PFSK-1 (cell line): Measurements from ENCODE around the gene TBC1D2.

Experiments
- POLR2AphosphoS5 ChIP-seq: IDR thresholded peaks from 2 replicates; pipeline ENCODE4 v1.6.1; 2012; ENCODE audit warnings: low read depth, mild to moderate bottlenecking, control low read depth, low read length, moderate library complexity
- TAF1 ChIP-seq: IDR thresholded peaks from 2 replicates; pipeline ENCODE4 v1.6.1; 2012; ENCODE audit warnings: low read length, control low read depth, borderline replicate concordance; ENCODE audit not compliant: insufficient read depth
- TF ChIP-seq, protein P1 (sequence below), 2 experiments: IDR thresholded peaks; 2 replicates each; pipeline versions ENCODE4 v1.6.1 to v1.8.0; 2011 to 2012; ENCODE audit warnings: low read depth in 2 of 2, low read length in 2 of 2, control low read depth in 1 of 2, inconsistent platforms in 1 of 2, mild to moderate bottlenecking in 1 of 2, moderate library complexity in 1 of 2; ENCODE audit not compliant: insufficient read depth in 1 of 2

DNA sequence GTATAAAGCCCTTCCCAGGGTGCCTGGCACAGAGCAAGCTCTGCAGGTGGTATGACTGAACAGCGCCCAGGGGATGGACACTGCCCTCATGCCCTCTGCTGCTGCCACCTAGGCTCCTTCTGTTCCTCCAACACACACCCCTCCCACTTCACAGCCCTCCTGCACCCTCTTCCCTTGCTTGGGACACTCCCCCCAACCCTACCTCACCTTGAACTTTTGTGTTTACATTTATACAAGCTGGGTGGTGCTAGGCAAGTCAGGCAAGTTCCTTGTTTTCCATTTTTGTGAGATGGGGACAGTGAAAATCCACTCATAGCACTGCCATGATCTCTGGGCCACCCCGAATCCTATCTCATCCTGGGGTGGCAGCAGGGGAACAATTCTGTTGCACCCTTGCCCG is 44.2 kb downstream of the TBC1D2 start:
- no peak for TF ChIP-seq POLR2AphosphoS5
- TF ChIP-seq, protein P1, sequence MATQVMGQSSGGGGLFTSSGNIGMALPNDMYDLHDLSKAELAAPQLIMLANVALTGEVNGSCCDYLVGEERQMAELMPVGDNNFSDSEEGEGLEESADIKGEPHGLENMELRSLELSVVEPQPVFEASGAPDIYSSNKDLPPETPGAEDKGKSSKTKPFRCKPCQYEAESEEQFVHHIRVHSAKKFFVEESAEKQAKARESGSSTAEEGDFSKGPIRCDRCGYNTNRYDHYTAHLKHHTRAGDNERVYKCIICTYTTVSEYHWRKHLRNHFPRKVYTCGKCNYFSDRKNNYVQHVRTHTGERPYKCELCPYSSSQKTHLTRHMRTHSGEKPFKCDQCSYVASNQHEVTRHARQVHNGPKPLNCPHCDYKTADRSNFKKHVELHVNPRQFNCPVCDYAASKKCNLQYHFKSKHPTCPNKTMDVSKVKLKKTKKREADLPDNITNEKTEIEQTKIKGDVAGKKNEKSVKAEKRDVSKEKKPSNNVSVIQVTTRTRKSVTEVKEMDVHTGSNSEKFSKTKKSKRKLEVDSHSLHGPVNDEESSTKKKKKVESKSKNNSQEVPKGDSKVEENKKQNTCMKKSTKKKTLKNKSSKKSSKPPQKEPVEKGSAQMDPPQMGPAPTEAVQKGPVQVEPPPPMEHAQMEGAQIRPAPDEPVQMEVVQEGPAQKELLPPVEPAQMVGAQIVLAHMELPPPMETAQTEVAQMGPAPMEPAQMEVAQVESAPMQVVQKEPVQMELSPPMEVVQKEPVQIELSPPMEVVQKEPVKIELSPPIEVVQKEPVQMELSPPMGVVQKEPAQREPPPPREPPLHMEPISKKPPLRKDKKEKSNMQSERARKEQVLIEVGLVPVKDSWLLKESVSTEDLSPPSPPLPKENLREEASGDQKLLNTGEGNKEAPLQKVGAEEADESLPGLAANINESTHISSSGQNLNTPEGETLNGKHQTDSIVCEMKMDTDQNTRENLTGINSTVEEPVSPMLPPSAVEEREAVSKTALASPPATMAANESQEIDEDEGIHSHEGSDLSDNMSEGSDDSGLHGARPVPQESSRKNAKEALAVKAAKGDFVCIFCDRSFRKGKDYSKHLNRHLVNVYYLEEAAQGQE (IDR thresholded peaks at IDR 0.05; ENCODE audit: insufficient read depth in 1 of 2, low read depth in 2 of 2, low read length in 2 of 2): no peak
- no peak for TF ChIP-seq TAF1
